Smooth muscle cell of the umbilical artery (primary cell): ENCODE data around the gene CYP2F1. TPM values are rescaled to one million over a fixed set of nuclear protein-coding genes. Genes with fewer than 3 reads are reported as not detected.

Experiments used
- total RNA-seq: library from RNA; depleted of rRNA; stranded (reverse); fragments of >200 nt; gene quantifications from 2 replicates; pipeline ENCODE4 v1.2.3, GENCODE V29; 2014

Gene CYP2F1
- not detected in 2 replicates for total RNA-seq

GRCh38 chr19:41114132-41114531 lies at the start of gene CYP2F1:
Gene CYP2F1, plus strand, starts transcription at chr19:41114432. Its CDS starts 1,757 bp downstream, at chr19:41116189.

GRCh38 chr19:41088151-41088550 lies 26.1 kb upstream of the CYP2F1 start, which contains the start of gene CYP2A13:
Gene CYP2A13, plus strand, starts transcription at chr19:41088451. Its CDS starts 21 bp downstream, at chr19:41088472.

Other genes with a start within 250 kb of the CYP2F1 start
- gene CYP2A7, start 232.2 kb upstream of the CYP2F1 start, total RNA-seq: not detected in 2 replicates
- not detected in 2 replicates for gene CYP2B6, start 123.2 kb upstream of the CYP2F1 start, total RNA-seq
- not detected in 2 replicates for gene CYP2A13, start 26.0 kb upstream of the CYP2F1 start, total RNA-seq
- gene CYP2S1, start 78.8 kb downstream of the CYP2F1 start, total RNA-seq: 0.89 and 2.1 TPM in 2 replicates
- gene AXL, start 104.8 kb downstream of the CYP2F1 start, total RNA-seq: 118 and 345 TPM in 2 replicates
- gene HNRNPUL1, start 149.9 kb downstream of the CYP2F1 start, total RNA-seq: 60.6 and 119 TPM in 2 replicates
- 8.3 and 9.1 TPM in 2 replicates for gene CCDC97, start 195.7 kb downstream of the CYP2F1 start, total RNA-seq
- 24.1 and 38.9 TPM in 2 replicates for gene TGFB1, start 239.5 kb downstream of the CYP2F1 start, total RNA-seq
- 2.6 and 3.9 TPM in 2 replicates for gene B9D2, start 249.7 kb downstream of the CYP2F1 start, total RNA-seq